ENCODE results near the gene B3GALNT2.

- TF ChIP-seq POLR2A (IDR thresholded peaks at IDR 0.05) (no peak), CTCF (IDR thresholded peaks at IDR 0.05) (no peak)
Measured at GRCh38 chr1:235425357-235425756, 78.9 kb downstream of the B3GALNT2 start.

Measured in prostate gland (tissue), 2 donors.